Middle frontal gyrus (tissue), 1 donor: ENCODE measurements around the gene TSSC4.

Experiments used
- DNase-seq: peaks from one replicate; pipeline ENCODE4 v3.0.0-alpha.2; 2015; ENCODE audit warnings: low spot score; ENCODE audit errors: extremely low spot score

Gene TSSC4

GRCh38 chr11:2400762-2401435, 349 bp downstream of the TSSC4 start:
- DNase-seq, result no peak

- DNase-seq, result no peak
These were observed 960 bp downstream of the TSSC4 start for GRCh38 chr11:2401436-2401984.

GRCh38 chr11:2402106-2402505, 1.6 kb downstream of the TSSC4 start:
- DNase-seq, result no peak

GRCh38 chr11:2402890-2403645, 2.5 kb downstream of the TSSC4 start:
- no peak for DNase-seq

GRCh38 chr11:2404735-2405196, 4.2 kb downstream of the TSSC4 start:
- no peak for DNase-seq

- DNase-seq, result no peak
These were observed 5.9 kb downstream of the TSSC4 start for GRCh38 chr11:2406451-2406850.

GRCh38 chr11:2406878-2407410, 6.4 kb downstream of the TSSC4 start:
- DNase-seq, result no peak

GRCh38 chr11:2408671-2409070, 8.1 kb downstream of the TSSC4 start:
- DNase-seq, result no peak

GRCh38 chr11:2409126-2409525, 8.6 kb downstream of the TSSC4 start:
- no peak for DNase-seq

GRCh38 chr11:2409611-2410468, 9.3 kb downstream of the TSSC4 start:
- DNase-seq, result no peak

- DNase-seq, result no peak
These were observed 10.1 kb downstream of the TSSC4 start for GRCh38 chr11:2410616-2411015.

GRCh38 chr11:2411446-2412305, 11.1 kb downstream of the TSSC4 start:
- DNase-seq, result no peak

- no peak for DNase-seq
These were observed 11.8 kb downstream of the TSSC4 start for GRCh38 chr11:2412323-2412722.

- DNase-seq, result no peak
These were observed 13.4 kb downstream of the TSSC4 start for GRCh38 chr11:2413742-2414579.

- DNase-seq, result no peak
These were observed 14.1 kb downstream of the TSSC4 start for GRCh38 chr11:2414616-2415015.

GRCh38 chr11:2415171-2415570, 14.6 kb downstream of the TSSC4 start:
- DNase-seq, result no peak

- no peak for DNase-seq
These were observed 15.2 kb downstream of the TSSC4 start for GRCh38 chr11:2415601-2416380.

GRCh38 chr11:2416765-2417164, 16.2 kb downstream of the TSSC4 start:
- DNase-seq, result no peak
